Measurements from ENCODE around the gene INPP5A.

The INPP5A gene

DNA sequence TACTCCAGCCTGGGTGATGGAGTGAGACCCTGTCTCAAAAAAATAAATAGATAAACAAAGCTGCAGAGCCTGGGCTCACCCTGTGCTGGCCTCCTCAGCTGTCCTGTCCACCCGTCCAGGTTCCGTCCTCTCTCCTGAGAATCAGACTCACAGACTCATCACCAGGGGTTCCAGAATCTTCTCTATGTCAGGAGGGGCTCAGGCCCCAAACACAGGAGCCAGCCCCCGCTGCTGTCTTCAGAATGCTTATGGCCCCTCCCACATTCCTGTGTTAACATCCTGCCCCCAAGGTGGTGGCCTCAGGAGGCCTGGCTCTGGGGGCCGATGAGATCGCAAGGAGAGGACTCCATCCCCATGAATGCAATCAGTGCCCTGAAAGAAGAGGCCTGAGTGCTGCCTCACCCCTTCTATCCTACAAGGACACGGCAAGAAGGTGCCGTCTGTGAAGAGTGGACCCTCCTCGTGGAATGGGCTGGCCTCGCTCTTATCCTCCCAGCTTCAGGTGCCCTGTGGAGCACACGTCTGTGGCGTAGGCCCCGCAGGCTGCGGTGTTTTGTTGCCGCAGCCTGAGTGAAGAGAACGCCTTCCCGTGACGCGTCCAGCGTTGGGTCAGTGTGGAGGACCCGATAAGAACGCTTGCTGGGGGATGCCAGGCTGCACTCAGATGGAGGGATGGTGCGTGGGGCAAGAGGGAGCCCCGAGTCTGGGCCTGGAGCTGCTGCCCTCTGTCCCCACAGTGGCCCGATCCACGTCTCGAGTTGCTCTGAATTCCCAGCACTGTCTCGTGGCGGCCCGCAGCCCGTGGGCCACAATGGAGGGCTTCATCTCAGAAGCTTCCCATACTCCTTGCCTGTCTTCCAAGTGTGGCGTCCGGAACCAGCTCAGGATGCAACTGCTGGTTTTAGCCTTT is 77.1 kb downstream of the INPP5A start:
- TF ChIP-seq, protein P1, sequence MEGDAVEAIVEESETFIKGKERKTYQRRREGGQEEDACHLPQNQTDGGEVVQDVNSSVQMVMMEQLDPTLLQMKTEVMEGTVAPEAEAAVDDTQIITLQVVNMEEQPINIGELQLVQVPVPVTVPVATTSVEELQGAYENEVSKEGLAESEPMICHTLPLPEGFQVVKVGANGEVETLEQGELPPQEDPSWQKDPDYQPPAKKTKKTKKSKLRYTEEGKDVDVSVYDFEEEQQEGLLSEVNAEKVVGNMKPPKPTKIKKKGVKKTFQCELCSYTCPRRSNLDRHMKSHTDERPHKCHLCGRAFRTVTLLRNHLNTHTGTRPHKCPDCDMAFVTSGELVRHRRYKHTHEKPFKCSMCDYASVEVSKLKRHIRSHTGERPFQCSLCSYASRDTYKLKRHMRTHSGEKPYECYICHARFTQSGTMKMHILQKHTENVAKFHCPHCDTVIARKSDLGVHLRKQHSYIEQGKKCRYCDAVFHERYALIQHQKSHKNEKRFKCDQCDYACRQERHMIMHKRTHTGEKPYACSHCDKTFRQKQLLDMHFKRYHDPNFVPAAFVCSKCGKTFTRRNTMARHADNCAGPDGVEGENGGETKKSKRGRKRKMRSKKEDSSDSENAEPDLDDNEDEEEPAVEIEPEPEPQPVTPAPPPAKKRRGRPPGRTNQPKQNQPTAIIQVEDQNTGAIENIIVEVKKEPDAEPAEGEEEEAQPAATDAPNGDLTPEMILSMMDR (conservative IDR thresholded peaks at IDR 0.05): no peak
- no peak overlapping the region for H3K27ac ChIP-seq

DNA sequence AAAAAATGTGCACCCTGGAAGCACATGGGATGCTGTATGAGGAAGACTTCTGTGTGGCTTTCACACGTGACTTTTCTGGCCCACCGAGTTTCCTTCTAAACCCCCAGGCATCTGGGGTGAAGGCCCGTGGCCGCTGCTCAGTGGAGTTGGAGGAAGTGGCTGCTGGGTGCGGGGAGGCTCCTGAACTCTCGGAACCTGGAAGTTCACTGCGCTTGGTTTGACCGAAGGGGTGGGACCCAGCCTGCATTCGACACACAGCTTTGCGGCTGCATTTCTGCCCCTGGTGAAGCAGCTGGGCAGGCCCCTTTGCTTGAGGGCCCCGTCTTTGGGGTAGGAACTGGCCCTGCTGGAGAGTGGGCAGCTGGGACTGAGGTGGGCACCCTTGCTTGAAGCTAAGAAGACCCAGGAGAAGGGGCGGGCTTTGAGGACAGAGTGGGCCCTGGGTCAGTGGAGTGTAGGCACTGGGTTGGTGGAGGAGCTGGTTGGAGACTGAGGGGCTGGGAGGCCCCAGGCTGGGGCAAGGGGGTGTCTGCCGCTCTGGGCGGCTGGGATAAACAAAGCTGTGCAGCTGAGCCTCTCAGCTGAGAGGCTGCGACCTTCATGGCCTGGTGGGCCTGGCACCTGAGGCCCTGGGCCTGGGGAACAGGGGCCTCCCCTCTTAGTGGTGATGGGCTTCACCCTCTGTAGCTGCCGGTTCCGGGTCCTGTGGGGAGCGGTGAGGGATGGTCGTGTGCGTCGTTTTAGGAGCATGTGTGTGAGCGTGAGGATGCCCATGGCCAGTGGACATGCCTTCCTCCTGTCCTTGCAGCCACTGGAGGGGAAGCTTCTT is 78.0 kb downstream of the INPP5A start:
- no peak overlapping the region for H3K27ac ChIP-seq
- TF ChIP-seq, protein P1 (conservative IDR thresholded peaks at IDR 0.05): no peak

DNA sequence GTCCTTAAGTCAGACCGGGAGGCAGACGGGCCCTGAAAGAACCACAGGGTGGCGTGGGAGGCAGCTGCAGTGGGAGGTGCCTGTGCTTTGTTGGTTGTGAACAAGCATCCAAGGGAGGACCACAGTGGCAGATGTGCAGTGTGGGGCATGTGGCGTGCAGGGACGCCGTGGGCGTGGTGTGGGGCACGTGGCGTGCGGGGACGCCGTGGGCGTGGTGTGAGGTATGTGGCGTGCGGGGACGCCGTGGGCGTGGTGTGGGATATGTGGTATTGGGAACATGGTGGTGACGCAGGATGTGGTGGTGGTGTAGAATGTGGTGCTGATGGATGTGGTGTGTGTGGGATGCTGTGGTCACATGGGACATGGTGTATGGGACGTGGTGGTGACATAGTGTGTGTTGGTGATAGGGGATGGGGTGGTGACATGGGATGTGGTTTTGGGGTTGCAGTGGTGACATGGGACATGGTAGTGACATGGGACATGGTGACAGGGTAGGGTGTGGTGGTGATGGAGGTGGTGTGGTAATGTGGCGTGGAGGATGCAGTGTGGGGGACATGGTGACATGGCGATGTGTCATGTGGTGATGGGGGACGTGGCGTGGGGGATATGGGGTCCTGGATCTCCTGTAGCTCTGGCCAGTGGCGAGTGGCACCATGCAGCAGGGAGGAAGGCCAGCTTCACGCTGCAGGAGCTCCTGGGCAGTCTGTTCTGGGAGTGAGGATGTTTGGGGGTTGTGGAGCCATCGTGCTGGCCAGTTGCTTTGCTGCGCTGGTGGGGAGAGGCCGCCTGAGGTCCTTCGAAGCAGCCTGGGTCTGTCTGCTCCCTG is 78.8 kb downstream of the INPP5A start:
- TF ChIP-seq, protein P1 (conservative IDR thresholded peaks at IDR 0.05): no peak
- no peak overlapping the region for H3K27ac ChIP-seq

GRCh38 chr10:132616996-132617736 is 79.6 kb downstream of the INPP5A start:
- no peak overlapping the region for H3K27ac ChIP-seq
- TF ChIP-seq, protein P1 (conservative IDR thresholded peaks at IDR 0.05): no peak

GRCh38 chr10:132617737-132618052 is 80.1 kb downstream of the INPP5A start:
- TF ChIP-seq, protein P1 (conservative IDR thresholded peaks at IDR 0.05): no peak
- no peak overlapping the region for H3K27ac ChIP-seq

- H3K27ac ChIP-seq: no peak overlapping the region
- TF ChIP-seq, protein P1 (conservative IDR thresholded peaks at IDR 0.05): no peak
These were observed 80.8 kb downstream of the INPP5A start for GRCh38 chr10:132618158-132618919.

Data from VCaP (cell line).